GM12801 (cell line): Measurements from ENCODE around the gene EYS.

Source experiments
- TF ChIP-seq, protein P1 (sequence below): IDR thresholded peaks from one replicate; pipeline ENCODE4 v1.5.1; 2011; ENCODE audit warnings: control low read depth; ENCODE audit not compliant: insufficient read length; ENCODE audit errors: extremely low read depth

Gene EYS

DNA sequence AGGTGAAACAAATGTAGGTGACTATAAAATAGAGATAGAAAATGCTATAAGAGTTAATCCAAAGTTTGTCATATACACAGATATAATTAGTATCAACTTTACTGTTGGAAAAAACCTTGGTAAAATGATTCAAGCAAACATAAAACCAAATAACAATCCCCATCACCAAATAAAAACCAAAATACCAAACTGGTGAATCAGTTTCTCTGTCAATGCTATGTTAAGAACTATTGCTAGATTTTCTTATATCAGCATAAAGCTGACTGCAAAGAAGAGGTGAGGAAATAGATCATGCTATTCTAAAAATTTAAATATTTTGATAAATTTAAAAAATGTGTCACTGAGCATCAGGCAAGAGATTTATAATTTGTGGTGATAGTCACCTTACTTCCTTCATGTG is 1413.0 kb downstream of the EYS start:
- TF ChIP-seq, protein P1, sequence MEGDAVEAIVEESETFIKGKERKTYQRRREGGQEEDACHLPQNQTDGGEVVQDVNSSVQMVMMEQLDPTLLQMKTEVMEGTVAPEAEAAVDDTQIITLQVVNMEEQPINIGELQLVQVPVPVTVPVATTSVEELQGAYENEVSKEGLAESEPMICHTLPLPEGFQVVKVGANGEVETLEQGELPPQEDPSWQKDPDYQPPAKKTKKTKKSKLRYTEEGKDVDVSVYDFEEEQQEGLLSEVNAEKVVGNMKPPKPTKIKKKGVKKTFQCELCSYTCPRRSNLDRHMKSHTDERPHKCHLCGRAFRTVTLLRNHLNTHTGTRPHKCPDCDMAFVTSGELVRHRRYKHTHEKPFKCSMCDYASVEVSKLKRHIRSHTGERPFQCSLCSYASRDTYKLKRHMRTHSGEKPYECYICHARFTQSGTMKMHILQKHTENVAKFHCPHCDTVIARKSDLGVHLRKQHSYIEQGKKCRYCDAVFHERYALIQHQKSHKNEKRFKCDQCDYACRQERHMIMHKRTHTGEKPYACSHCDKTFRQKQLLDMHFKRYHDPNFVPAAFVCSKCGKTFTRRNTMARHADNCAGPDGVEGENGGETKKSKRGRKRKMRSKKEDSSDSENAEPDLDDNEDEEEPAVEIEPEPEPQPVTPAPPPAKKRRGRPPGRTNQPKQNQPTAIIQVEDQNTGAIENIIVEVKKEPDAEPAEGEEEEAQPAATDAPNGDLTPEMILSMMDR: no peak

DNA sequence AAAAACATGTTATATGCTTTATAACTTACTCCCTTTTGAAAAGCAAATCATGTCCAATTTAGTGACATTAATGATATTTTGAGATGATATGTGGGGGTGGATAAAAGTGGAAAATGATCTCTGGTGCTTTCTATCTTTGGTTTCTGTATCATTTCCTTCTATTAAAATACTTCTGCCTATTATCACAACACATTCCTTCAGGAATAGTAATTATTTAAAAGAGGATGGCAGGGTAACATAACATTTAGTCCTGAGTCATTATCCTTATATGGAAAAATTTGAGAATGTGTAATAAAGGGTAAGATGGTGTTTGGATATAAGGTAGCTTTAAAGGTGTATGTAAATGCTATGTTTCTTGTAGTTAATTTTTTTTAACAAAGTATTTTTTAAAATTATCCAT is 1413.7 kb downstream of the EYS start:
- TF ChIP-seq, protein P1: no peak

DNA sequence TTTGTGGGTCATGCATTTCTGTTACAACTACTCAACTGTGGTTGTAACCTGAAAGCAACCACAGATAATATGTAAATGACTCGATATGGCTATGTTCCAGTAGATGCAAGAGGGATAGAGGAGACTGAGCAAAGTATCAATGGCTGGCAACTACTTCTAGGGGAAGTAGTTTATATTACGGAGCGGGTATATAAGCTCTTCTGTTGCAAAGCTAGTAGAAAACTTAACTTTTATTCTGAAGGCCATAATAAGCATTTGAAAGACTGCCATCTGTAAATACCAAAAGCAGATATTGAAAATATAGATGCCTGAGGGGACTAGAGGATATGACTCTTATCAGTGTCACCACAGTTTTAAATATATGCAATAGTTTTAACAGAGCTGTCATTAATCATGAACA is 1416.2 kb downstream of the EYS start:
- TF ChIP-seq, protein P1: no peak

DNA sequence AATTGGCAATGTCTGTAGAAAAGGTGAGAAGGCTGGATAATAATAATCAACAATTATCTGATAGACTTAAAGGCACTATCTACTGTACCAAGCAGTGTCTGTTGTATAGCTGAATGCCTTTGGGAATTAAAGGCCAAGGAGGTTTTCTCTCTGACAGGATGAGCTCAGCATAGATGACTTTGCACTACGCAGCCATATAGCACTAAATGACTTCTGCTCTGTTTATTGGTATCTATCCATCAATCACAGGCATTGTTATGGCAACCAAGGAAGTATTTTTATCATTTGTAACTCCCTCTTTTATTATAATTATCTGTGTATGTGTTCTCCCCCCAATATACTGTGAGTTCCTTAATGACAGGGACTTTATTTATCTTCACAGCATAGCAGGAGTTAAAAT is 1417.1 kb downstream of the EYS start:
- TF ChIP-seq, protein P1: no peak

DNA sequence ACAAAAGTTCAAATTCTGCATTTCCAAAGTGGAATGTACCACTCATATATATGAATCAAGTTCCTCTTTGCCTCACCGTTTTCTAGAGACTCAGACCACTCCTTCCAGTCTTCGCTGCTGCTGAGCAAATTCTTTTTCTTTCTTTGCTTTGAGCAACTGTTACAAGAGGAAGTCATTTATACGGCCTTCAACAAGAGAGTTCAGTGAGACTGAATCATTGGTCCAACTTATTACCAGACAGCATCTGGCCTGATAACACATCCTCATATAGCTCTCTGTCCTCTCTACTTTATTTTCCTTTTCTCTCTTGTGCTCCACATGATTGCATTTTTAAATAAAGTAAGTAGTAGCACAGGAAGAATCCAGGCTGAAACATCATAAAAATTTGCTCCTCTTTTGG is 1418.7 kb downstream of the EYS start:
- TF ChIP-seq, protein P1: no peak

DNA sequence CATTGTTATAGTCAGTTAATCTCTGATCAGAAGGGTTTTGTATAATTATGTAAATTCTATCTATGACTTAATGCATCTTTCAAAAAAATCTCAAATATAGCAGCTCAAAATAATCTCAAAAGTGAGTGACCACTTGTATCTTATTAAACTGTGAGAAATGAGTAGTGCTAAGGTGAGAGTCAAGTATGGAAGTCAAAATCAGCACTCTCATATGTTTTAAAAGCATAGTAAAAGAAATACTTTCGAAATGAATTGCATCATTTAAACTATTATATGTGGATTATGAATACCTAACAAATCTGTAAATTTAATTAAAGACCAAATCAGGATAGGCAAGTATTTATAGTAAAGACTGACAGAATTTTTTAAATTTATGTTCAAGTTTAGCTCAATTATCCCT is 1425.9 kb downstream of the EYS start:
- TF ChIP-seq, protein P1: no peak

DNA sequence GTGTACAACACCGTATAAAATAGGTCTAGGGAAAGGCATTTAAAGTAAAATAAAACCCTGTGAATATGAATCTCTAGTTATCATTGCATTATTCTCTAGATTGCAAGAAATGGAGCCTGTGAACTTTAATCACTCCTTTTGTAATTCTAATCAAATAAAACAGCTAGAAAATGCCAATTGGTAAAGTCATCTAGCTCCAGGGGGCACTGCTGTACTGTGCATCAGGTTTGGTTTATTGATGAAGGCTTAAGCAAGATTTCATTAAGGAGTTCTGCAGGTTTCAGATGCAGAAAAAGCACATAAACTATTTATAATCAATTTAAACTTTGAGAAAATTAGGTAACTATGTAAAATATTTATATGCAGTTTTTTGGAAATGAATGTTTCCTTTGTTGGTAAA is 1426.5 kb downstream of the EYS start:
- TF ChIP-seq, protein P1: no peak

DNA sequence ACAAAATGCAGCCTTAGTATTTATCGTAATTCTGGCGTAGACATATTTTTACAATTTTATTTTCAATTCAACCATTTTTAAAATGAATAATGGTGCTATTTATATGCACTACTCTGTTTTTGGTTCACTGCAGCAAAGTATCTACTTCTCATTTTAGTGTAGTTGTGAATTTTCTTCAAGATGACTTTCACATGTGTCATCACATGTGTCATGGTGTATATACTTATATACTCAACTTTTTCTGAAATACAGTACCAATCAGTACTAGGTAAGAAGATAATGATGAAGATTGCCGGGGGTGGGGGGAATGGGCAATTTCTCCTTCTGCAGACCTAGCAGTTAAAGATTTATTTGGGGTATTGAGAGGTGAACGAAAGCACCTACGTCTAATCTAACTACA is 1436.9 kb downstream of the EYS start:
- TF ChIP-seq, protein P1: no peak
